PC-9 (cell line): ENCODE results near the gene SLC18A2. TPM values are rescaled to one million over a fixed set of nuclear protein-coding genes. Genes with fewer than 3 reads are reported as not detected.

ENCODE experiments used
- BruUV-seq: library from RNA; stranded (reverse); fragments of 400-500 nt; replicated peaks from 2 replicates; lab custom pipeline; 2021; lab: Mats Ljungman, UMichigan
- CTCF ChIA-PET: fragments of 300-600 bp; sonication (Branson Sonifier 250); formaldehyde crosslinking; loops from one replicate; lab custom pipeline; 2022; ENCODE audit warnings: antibody characterized with exemption; lab: Charles Lee
- POLR2A ChIA-PET: fragments of 300-600 bp; sonication (Branson Sonifier 250); formaldehyde crosslinking; loops from one replicate; lab custom pipeline; 2022; ENCODE audit warnings: antibody characterized with exemption; ENCODE audit not compliant: unreplicated experiment; lab: Charles Lee
- DNase-seq, 2 experiments: peaks; one replicate each; pipeline versions ENCODE4 v3.0.0 to v3.0.0-alpha.2; 2015 to 2022; ENCODE audit warnings: mixed read lengths in 1 of 2
- H2AFZ ChIP-seq: fragments of 200-600 bp; sonication (generic); 2 replicates; pipeline ENCODE4 v1.8.1; 2017; ENCODE audit warnings: antibody characterized with exemption
- H3F3A ChIP-seq: fragments of 200-600 bp; sonication (generic); 2 replicates; pipeline ENCODE4 v1.8.1; 2017; ENCODE audit warnings: antibody characterized with exemption, mild to moderate bottlenecking, low read depth; ENCODE audit not compliant: insufficient read depth
- H3K27ac ChIP-seq: fragments of 200-600 bp; sonication (generic); 2 replicates; pipeline ENCODE4 v1.6.1; 2016; ENCODE audit warnings: mixed run types
- H3K27me3 ChIP-seq: fragments of 200-600 bp; sonication (generic); 2 replicates; pipeline ENCODE4 v1.6.1; 2016; ENCODE audit warnings: low read depth, mixed run types; ENCODE audit not compliant: insufficient read depth
- H3K36me3 ChIP-seq: fragments of 200-600 bp; sonication (generic); 2 replicates; pipeline ENCODE4 v1.6.1; 2016; ENCODE audit warnings: low read depth, mixed run types
- H3K4me1 ChIP-seq: fragments of 200-600 bp; sonication (generic); replicated peaks from 2 replicates; pipeline ENCODE4 v1.6.1; 2016; ENCODE audit warnings: mixed run types; ENCODE audit not compliant: insufficient read depth
- H3K4me2 ChIP-seq: fragments of 200-600 bp; sonication (generic); 2 replicates; pipeline ENCODE4 v1.6.1; 2017; ENCODE audit warnings: mixed run types
- H3K4me3 ChIP-seq: fragments of 200-600 bp; sonication (generic); 2 replicates; pipeline ENCODE4 v1.6.1; 2016; ENCODE audit warnings: mixed run types
- H3K79me2 ChIP-seq: fragments of 200-600 bp; sonication (generic); 2 replicates; pipeline ENCODE4 v1.6.1; 2017; ENCODE audit warnings: low read depth, mixed run types
- H3K9me2 ChIP-seq: fragments of 200-600 bp; sonication (generic); 2 replicates; pipeline ENCODE4 v1.8.1; 2017; ENCODE audit warnings: mild to moderate bottlenecking; ENCODE audit not compliant: insufficient read depth
- H3K9me3 ChIP-seq: fragments of 200-600 bp; sonication (generic); 2 replicates; pipeline ENCODE4 v1.8.1; 2016; ENCODE audit warnings: low read depth; ENCODE audit not compliant: insufficient read depth
- H4K20me1 ChIP-seq: fragments of 200-600 bp; sonication (generic); 2 replicates; pipeline ENCODE4 v1.8.1; 2017; ENCODE audit not compliant: insufficient read depth
- CTCF ChIP-seq: fragments of 200-600 bp; sonication (generic); conservative IDR thresholded peaks from 2 replicates; pipeline ENCODE4 v1.6.1; 2017; ENCODE audit warnings: mixed run types, antibody characterized with exemption, mild to moderate bottlenecking, moderate library complexity
- EZH2 ChIP-seq: fragments of 200-600 bp; sonication (generic); IDR thresholded peaks from 2 replicates; pipeline ENCODE4 v1.8.0; 2017; ENCODE audit warnings: antibody characterized with exemption, low read depth
- intact Hi-C: fragments of 100-400 bp; cut with micrococcal nuclease; formaldehyde crosslinking; loops from one replicate; pipeline ENCODE4 v1.10.0; 2022; ENCODE audit not compliant: unreplicated experiment
- total RNA-seq: library from RNA; stranded (reverse); gene quantifications from 2 replicates; pipeline ENCODE4 v1.2.3, GENCODE V29; 2021

The SLC18A2 gene
- total RNA-seq, 1 experiment from 2014 or later: not detected

DNA sequence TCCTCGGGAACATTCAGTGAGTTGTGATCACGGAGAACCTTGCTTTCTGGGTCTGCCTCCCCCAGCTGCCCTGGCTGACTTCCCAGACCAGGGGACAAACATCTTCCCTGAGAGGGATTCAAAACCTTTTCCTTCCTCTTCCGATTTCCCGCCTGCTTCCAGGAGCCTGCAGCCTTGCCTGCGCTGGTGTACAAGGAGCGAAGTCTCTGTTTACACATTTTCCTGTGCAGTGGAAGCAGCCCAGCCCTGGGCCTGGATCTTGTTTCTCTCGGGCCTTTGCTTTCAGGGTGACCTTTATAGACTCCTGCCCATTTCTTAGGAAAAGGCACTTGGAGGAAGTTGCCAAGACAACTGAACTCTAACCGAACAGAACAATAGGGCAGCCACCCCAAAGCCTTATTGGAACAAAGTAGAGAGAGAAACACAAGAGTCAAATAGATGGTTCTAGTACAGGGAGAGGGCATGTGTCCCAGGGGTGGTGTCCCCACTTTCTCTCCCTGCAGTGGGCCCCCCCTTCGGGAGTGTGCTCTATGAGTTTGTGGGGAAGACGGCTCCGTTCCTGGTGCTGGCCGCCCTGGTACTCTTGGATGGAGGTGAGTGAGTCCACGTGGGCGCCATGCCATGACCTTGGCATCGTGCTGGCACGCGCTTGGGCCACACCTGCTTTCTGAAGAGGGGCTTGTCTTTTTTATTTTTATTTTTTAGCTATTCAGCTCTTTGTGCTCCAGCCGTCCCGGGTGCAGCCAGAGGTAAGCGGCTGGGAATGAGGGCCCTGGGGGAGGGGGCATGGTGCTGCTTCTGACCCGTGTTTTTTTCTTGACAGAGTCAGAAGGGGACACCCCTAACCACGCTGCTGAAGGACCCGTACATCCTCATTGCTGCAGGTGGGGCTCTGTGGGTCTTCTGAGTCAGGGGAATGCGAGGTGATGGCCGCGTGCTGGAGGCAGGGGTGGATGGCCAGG, 14.1 kb downstream of the SLC18A2 start:
- POLR2A ChIA-PET: no interaction called here
- Histone ChIP-seq H3K27me3 (peaks cover 5% of the 10 kb centered on the region; the same call in 1 of the 2 replicates), H3K4me3 (no peak overlapping the region), H3K36me3 (no peaks in the 10 kb centered on the region), H2AFZ (no peak overlapping the region), H3K9me2 (no peaks in the 10 kb centered on the region), H4K20me1 (no peaks in the 10 kb centered on the region), H3K4me2 (no peak overlapping the region), H3K79me2 (no peaks in the 10 kb centered on the region), H3K4me1 (no peaks in the 10 kb centered on the region), H3K27ac (no peak overlapping the region), H3K9me3 (no peaks in the 10 kb centered on the region), H3F3A (no peaks in the 10 kb centered on the region)
- no peak for TF ChIP-seq EZH2
- TF ChIP-seq CTCF: no peak
- no TSS peak for BruUV-seq
- intact Hi-C loops: no loop called here
- no peak for DNase-seq
- CTCF ChIA-PET: no interaction called here

DNA sequence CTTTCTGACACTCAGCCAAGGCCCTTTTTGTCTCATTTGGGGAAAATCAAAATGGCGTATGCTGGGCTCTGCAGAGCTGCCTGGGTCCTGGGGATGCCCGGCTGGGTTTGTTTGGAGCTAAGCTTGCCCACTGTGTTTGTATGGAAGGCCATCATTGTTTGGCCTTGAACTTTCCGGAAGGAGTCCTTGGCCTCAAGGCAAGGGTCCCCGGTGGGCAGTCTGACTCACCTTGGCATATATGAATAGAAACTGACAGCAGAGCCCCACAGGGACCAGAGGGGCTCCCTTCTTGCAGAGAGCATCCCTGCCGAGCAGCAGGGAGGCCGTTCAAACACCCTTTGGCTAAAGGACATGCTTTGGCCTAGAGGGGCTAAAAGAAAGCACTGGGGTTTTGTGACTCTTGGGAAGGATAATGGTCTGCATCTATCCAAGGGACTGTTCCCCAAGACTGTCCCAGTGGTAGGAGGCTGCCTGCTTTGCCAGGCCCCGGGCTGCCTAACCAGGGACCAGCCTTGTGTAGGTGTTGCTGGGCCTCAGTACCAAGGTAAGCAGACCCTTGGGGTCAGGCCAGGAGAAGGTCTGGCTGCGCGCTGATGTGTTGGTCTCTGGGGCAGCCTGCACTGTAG, 15.0 kb downstream of the SLC18A2 start:
- Histone ChIP-seq H3K9me3 (no peaks in the 10 kb centered on the region), H2AFZ (no peak overlapping the region), H3K27ac (no peak overlapping the region), H3K4me2 (no peak overlapping the region), H3F3A (no peaks in the 10 kb centered on the region), H3K9me2 (no peaks in the 10 kb centered on the region), H3K4me1 (no peaks in the 10 kb centered on the region), H3K27me3 (peaks cover 5% of the 10 kb centered on the region; the same call in 1 of the 2 replicates), H3K79me2 (no peaks in the 10 kb centered on the region), H3K36me3 (no peaks in the 10 kb centered on the region), H3K4me3 (no peak overlapping the region), H4K20me1 (no peaks in the 10 kb centered on the region)
- ChIA-PET CTCF (no interaction called here), POLR2A (no interaction called here)
- TF ChIP-seq CTCF: no peak
- no peak for TF ChIP-seq EZH2
- no peak for DNase-seq
- intact Hi-C loops: no loop called here
- BruUV-seq: no TSS peak

DNA sequence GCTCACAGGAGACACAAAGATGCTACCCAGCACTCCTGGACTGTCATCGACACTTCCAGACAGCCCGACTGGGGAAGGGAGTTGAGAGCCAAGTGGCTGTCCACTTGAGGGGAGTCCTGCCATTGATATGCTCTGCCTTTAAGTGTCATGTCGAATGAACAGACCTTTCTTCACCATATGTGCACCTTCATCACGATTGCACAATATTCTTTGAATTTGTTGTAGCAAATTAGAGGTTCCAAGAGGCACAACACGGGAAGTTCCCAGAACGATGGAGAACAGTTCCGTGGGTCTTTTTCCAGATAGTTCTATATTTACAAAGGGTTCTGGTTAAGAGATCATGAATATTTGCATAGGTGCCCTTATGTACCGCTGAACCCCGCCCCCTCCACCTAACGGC, 16.0 kb downstream of the SLC18A2 start:
- no peaks in the 10 kb centered on the region for H3K79me2 ChIP-seq

More for the DNA sequence above, 16.0 kb downstream of the SLC18A2 start:
- no peaks in the 10 kb centered on the region for H3K9me3 ChIP-seq
- no peak overlapping the region for H3K4me2 ChIP-seq
- no peak overlapping the region for H2AFZ ChIP-seq
- TF ChIP-seq EZH2 (no peak), CTCF (no peak)
- POLR2A ChIA-PET: no interaction called here
- intact Hi-C loops: no loop called here
- no peak for DNase-seq
- H3K9me2 ChIP-seq: no peaks in the 10 kb centered on the region
- H3K4me3 ChIP-seq: no peak overlapping the region
- no peak overlapping the region for H3K27ac ChIP-seq
- no peaks in the 10 kb centered on the region for H3F3A ChIP-seq
- no peaks in the 10 kb centered on the region for H3K36me3 ChIP-seq
- no peaks in the 10 kb centered on the region for H3K4me1 ChIP-seq
- BruUV-seq: no TSS peak
- CTCF ChIA-PET: no interaction called here
- no peaks in the 10 kb centered on the region for H4K20me1 ChIP-seq
- H3K27me3 ChIP-seq: peaks cover 5% of the 10 kb centered on the region; the same call in 1 of the 2 replicates
